ENCODE data around the gene CDKN2AIPNL.

DNA sequence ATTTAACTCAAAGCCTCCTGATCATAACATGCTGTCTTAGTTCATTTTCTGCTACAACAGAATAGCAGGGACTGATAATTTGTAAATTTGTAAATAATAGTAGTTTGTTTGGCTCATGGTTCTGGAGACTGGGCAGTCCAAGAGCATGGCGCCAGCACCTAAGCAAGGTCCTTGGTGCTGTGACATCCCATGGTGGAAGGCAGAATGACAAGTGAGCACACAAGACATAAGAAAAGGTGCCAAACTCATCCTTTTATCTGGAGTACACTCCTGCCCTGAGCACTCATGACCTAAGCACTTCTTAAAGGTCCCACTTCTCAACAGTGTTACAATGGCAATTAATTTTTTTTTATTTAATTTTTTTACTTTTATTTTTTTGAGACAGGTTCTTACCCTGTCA is 24.2 kb downstream of the CDKN2AIPNL start:
- TF ChIP-seq, protein P1, sequence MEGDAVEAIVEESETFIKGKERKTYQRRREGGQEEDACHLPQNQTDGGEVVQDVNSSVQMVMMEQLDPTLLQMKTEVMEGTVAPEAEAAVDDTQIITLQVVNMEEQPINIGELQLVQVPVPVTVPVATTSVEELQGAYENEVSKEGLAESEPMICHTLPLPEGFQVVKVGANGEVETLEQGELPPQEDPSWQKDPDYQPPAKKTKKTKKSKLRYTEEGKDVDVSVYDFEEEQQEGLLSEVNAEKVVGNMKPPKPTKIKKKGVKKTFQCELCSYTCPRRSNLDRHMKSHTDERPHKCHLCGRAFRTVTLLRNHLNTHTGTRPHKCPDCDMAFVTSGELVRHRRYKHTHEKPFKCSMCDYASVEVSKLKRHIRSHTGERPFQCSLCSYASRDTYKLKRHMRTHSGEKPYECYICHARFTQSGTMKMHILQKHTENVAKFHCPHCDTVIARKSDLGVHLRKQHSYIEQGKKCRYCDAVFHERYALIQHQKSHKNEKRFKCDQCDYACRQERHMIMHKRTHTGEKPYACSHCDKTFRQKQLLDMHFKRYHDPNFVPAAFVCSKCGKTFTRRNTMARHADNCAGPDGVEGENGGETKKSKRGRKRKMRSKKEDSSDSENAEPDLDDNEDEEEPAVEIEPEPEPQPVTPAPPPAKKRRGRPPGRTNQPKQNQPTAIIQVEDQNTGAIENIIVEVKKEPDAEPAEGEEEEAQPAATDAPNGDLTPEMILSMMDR (conservative IDR thresholded peaks at IDR 0.05; ENCODE audit: low read depth, low read length) = no peak
- no peak for TF ChIP-seq CHD1 (IDR thresholded peaks at IDR 0.05; ENCODE audit: low read depth, low read length)
- no peak for TF ChIP-seq POLR2A (IDR thresholded peaks at IDR 0.05; ENCODE audit: low read depth, low read length)
- TF ChIP-seq SMC3 (IDR thresholded peaks at IDR 0.05; ENCODE audit: low read depth, low read length) = no peak
- TF ChIP-seq MAZ (IDR thresholded peaks at IDR 0.05; ENCODE audit: borderline replicate concordance, low read depth, low read length) = no peak
- no peak for TF ChIP-seq RFX5 (IDR thresholded peaks at IDR 0.05; ENCODE audit: low read depth, low read length)
- TF ChIP-seq RAD21 (IDR thresholded peaks at IDR 0.05; ENCODE audit: low read length) = no peak
- no peak for TF ChIP-seq MAFK (IDR thresholded peaks at IDR 0.05; ENCODE audit: low read depth, low read length)
